ES-I3 (cell line): Measurements from ENCODE around the gene PODNL1.

Experiments
- H3K36me3 ChIP-seq: 2 replicates; pipeline ENCODE4 v1.6.1; 2013; ENCODE audit warnings: mild to moderate bottlenecking, low read length, control low read depth, moderate library complexity; ENCODE audit not compliant: insufficient read depth
- H3K4me1 ChIP-seq: 2 replicates; pipeline ENCODE4 v1.6.1; 2013; ENCODE audit warnings: mild to moderate bottlenecking, control low read depth, low read length; ENCODE audit not compliant: insufficient read depth
- H3K9ac ChIP-seq: 2 replicates; pipeline ENCODE4 v1.6.1; 2013; ENCODE audit warnings: low read depth, mild to moderate bottlenecking, low read length, moderate library complexity
- H3K9me3 ChIP-seq: 2 replicates; pipeline ENCODE4 v1.6.1; 2013; ENCODE audit warnings: mild to moderate bottlenecking, low read length, moderate library complexity; ENCODE audit not compliant: control insufficient read depth, insufficient read depth

The PODNL1 gene

GRCh38 chr19:13966684-13967128 lies 28.5 kb upstream of the PODNL1 start:
- H3K4me1 ChIP-seq, result no peaks in the 10 kb centered on the region
- no peak overlapping the region for H3K9ac ChIP-seq
- H3K9me3 ChIP-seq, result no peaks in the 10 kb centered on the region
- no peaks in the 10 kb centered on the region for H3K36me3 ChIP-seq

- Histone ChIP-seq H3K9me3 (no peaks in the 10 kb centered on the region), H3K9ac (no peak overlapping the region), H3K36me3 (no peaks in the 10 kb centered on the region), H3K4me1 (no peaks in the 10 kb centered on the region; the same call in 1 of the 2 replicates)
Observed at GRCh38 chr19:13965926-13966683, 27.9 kb upstream of the PODNL1 start.

- H3K9me3 ChIP-seq, result no peaks in the 10 kb centered on the region
- no peaks in the 10 kb centered on the region for H3K36me3 ChIP-seq
- no peaks in the 10 kb centered on the region; the same call in 1 of the 2 replicates for H3K4me1 ChIP-seq
- no peak overlapping the region for H3K9ac ChIP-seq
Observed at GRCh38 chr19:13965377-13965896, 27.2 kb upstream of the PODNL1 start.

GRCh38 chr19:13964776-13965175 lies 26.6 kb upstream of the PODNL1 start:
- no peaks in the 10 kb centered on the region for H3K36me3 ChIP-seq
- no peaks in the 10 kb centered on the region; the same call in 1 of the 2 replicates for H3K4me1 ChIP-seq
- H3K9me3 ChIP-seq, result no peaks in the 10 kb centered on the region
- H3K9ac ChIP-seq, result no peak overlapping the region

- Histone ChIP-seq H3K36me3 (no peaks in the 10 kb centered on the region), H3K4me1 (no peaks in the 10 kb centered on the region; the same call in 1 of the 2 replicates), H3K9me3 (no peaks in the 10 kb centered on the region), H3K9ac (peak overlapping the region; percentile 51; the same call in 1 of the 2 replicates)
Observed at GRCh38 chr19:13963603-13964105, 25.4 kb upstream of the PODNL1 start.

GRCh38 chr19:13962699-13963602 lies 24.7 kb upstream of the PODNL1 start:
- H3K36me3 ChIP-seq, result peaks cover under 1% of the 10 kb centered on the region; the same call in 1 of the 2 replicates
- H3K9ac ChIP-seq, result peak overlapping the region; percentile 51; the same call in 1 of the 2 replicates
- H3K9me3 ChIP-seq, result no peaks in the 10 kb centered on the region
- no peaks in the 10 kb centered on the region; the same call in 1 of the 2 replicates for H3K4me1 ChIP-seq

GRCh38 chr19:13961826-13962698 lies 23.8 kb upstream of the PODNL1 start:
- Histone ChIP-seq H3K4me1 (no peaks in the 10 kb centered on the region; the same call in 1 of the 2 replicates), H3K36me3 (peaks cover 9% of the 10 kb centered on the region), H3K9me3 (no peaks in the 10 kb centered on the region), H3K9ac (peak overlapping the region; percentile 40; the same call in 1 of the 2 replicates)

GRCh38 chr19:13960863-13961784 lies 22.9 kb upstream of the PODNL1 start:
- H3K9ac ChIP-seq, result peak overlapping the region; percentile 12; the same call in 1 of the 2 replicates
- no peaks in the 10 kb centered on the region for H3K9me3 ChIP-seq
- no peaks in the 10 kb centered on the region; the same call in 1 of the 2 replicates for H3K4me1 ChIP-seq
- H3K36me3 ChIP-seq, result peaks cover 18% of the 10 kb centered on the region

- no peak overlapping the region for H3K9ac ChIP-seq
- H3K9me3 ChIP-seq, result no peaks in the 10 kb centered on the region
- no peaks in the 10 kb centered on the region; the same call in 1 of the 2 replicates for H3K4me1 ChIP-seq
- H3K36me3 ChIP-seq, result peaks cover 20% of the 10 kb centered on the region
Observed at GRCh38 chr19:13959962-13960862, 22.0 kb upstream of the PODNL1 start.

GRCh38 chr19:13959141-13959961 lies 21.1 kb upstream of the PODNL1 start:
- H3K9me3 ChIP-seq, result no peaks in the 10 kb centered on the region
- no peak overlapping the region for H3K9ac ChIP-seq
- H3K36me3 ChIP-seq, result peaks cover 20% of the 10 kb centered on the region
- H3K4me1 ChIP-seq, result no peaks in the 10 kb centered on the region; the same call in 1 of the 2 replicates

GRCh38 chr19:13958043-13958442 lies 19.8 kb upstream of the PODNL1 start:
- Histone ChIP-seq H3K4me1 (no peaks in the 10 kb centered on the region; the same call in 1 of the 2 replicates), H3K9me3 (no peaks in the 10 kb centered on the region), H3K36me3 (peaks cover 20% of the 10 kb centered on the region), H3K9ac (no peak overlapping the region)
